ENCODE data around the gene BCAS3. TPM values are rescaled to one million over a fixed set of nuclear protein-coding genes. Genes with fewer than 3 reads are reported as not detected.
"Not testable (repeated sequence)": the region's sequence is repeated elsewhere in the genome, so short reads cannot be mapped to it uniquely, and the experiment has no call there.

Gene BCAS3
- total RNA-seq, 2 donors from 2014 or later, result 44.1 to 71.5 TPM

- peaks cover 0 to 2% of the 10 kb centered on the region in 2 donors for H3K36me3 ChIP-seq (replicated peaks in 1 of 2; ENCODE audit: insufficient read depth in 1 of 2, low read depth in 2 of 2)
- 85 to 89% methylated on average over 1 of the region's 1 CpG for WGBS, 2 donors
- no peaks in the 10 kb centered on the region for H3K4me1 ChIP-seq
- H3K9me3 ChIP-seq, result no peaks in the 10 kb centered on the region
- ATAC-seq (no peak), DNase-seq (no peak)
- H3K4me3 ChIP-seq, result no peak overlapping the region
- no peaks in the 10 kb centered on the region for H3K27me3 ChIP-seq
- TF ChIP-seq CTCF (IDR thresholded peaks at IDR 0.05), result no peak
- TF ChIP-seq POLR2A (IDR thresholded peaks at IDR 0.05), result no peak
- intact Hi-C loops (cut with DNase I), result no loop called here
- no peak overlapping the region for H3K27ac ChIP-seq
Observed at GRCh38 chr17:60664022-60664421, 13.6 kb upstream of the BCAS3 start.

GRCh38 chr17:60665602-60666001, 12.0 kb upstream of the BCAS3 start:
- no peaks in the 10 kb centered on the region for H3K9me3 ChIP-seq
- TF ChIP-seq CTCF (IDR thresholded peaks at IDR 0.05), result no peak
- TF ChIP-seq POLR2A (IDR thresholded peaks at IDR 0.05), result no peak
- no peak for DNase-seq
- no peaks in the 10 kb centered on the region for H3K4me1 ChIP-seq
- H3K27me3 ChIP-seq, result no peaks in the 10 kb centered on the region
- intact Hi-C loops (cut with DNase I), result no loop called here
- peaks cover 0 to 2% of the 10 kb centered on the region in 2 donors for H3K36me3 ChIP-seq (replicated peaks in 1 of 2; ENCODE audit: insufficient read depth in 1 of 2, low read depth in 2 of 2)
- no peak overlapping the region for H3K27ac ChIP-seq
- no peak overlapping the region for H3K4me3 ChIP-seq
- no peak for ATAC-seq
- WGBS, 2 donors, result 95% methylated on average over 5 of the region's 5 CpGs

- intact Hi-C loops (cut with DNase I); DNase-seq; H3K4me3 ChIP-seq; H3K27me3 ChIP-seq; H3K4me1 ChIP-seq; H3K9me3 ChIP-seq; H3K27ac ChIP-seq; ATAC-seq; H3K36me3 ChIP-seq (replicated peaks in 1 of 2; ENCODE audit: insufficient read depth in 1 of 2, low read depth in 2 of 2): not testable (repeated sequence)
- WGBS, 2 donors, result 87% methylated on average over 7 of the region's 7 CpGs
Observed at GRCh38 chr17:60668741-60669140, 8.9 kb upstream of the BCAS3 start.

- no peaks in the 10 kb centered on the region for H3K4me1 ChIP-seq
- WGBS, 2 donors, result 31 to 43% methylated on average over 2 of the region's 2 CpGs
- TF ChIP-seq POLR2A (IDR thresholded peaks at IDR 0.05) (no peak), CTCF (IDR thresholded peaks at IDR 0.05) (no peak)
- ATAC-seq, result no peak
- no peak for DNase-seq
- no peak overlapping the region for H3K4me3 ChIP-seq
- intact Hi-C loops (cut with DNase I), result no loop called here
- H3K36me3 ChIP-seq (replicated peaks in 1 of 2; ENCODE audit: insufficient read depth in 1 of 2, low read depth in 2 of 2), result no peaks in the 10 kb centered on the region
- no peaks in the 10 kb centered on the region for H3K9me3 ChIP-seq
- no peaks in the 10 kb centered on the region for H3K27me3 ChIP-seq
- H3K27ac ChIP-seq, result no peak overlapping the region
Observed at GRCh38 chr17:60671482-60671881, 6.2 kb upstream of the BCAS3 start.

GRCh38 chr17:60674637-60675036, 3.0 kb upstream of the BCAS3 start:
- H3K9me3 ChIP-seq; H3K27me3 ChIP-seq; H3K36me3 ChIP-seq (replicated peaks in 1 of 2; ENCODE audit: insufficient read depth in 1 of 2, low read depth in 2 of 2); DNase-seq; H3K27ac ChIP-seq; H3K4me3 ChIP-seq; intact Hi-C loops (cut with DNase I); ATAC-seq: not testable (repeated sequence)
- H3K4me1 ChIP-seq, result peaks cover 12% of the 10 kb centered on the region
- WGBS, 2 donors, result 72 to 76% methylated on average over 7 of the region's 7 CpGs

GRCh38 chr17:60675997-60676396, 1.7 kb upstream of the BCAS3 start:
- ATAC-seq, result no peak
- peaks cover 12% of the 10 kb centered on the region for H3K4me1 ChIP-seq
- no peak overlapping the region for H3K4me3 ChIP-seq
- H3K27ac ChIP-seq, result no peak overlapping the region
- no peaks in the 10 kb centered on the region for H3K36me3 ChIP-seq (replicated peaks in 1 of 2; ENCODE audit: insufficient read depth in 1 of 2, low read depth in 2 of 2)
- WGBS, 2 donors, result 84 to 95% methylated on average over 6 of the region's 6 CpGs
- intact Hi-C loops (cut with DNase I), result no loop called here
- no peak for DNase-seq
- TF ChIP-seq CTCF (IDR thresholded peaks at IDR 0.05), result no peak
- no peak for TF ChIP-seq POLR2A (IDR thresholded peaks at IDR 0.05)
- H3K9me3 ChIP-seq, result no peaks in the 10 kb centered on the region
- H3K27me3 ChIP-seq, result no peaks in the 10 kb centered on the region

All from body of pancreas (tissue), 4 donors.